Activated CD4-positive, CD25-positive, alpha-beta regulatory T cell treated with anti-CD3 and anti-CD28 coated beads, Interleukin-2, amount 50 U/mL, for 16 hours (primary cell): ENCODE data around the gene ORAI1.
"Not testable (repeated sequence)": the region's sequence is repeated elsewhere in the genome, so short reads cannot be mapped to it uniquely, and the experiment has no call there.

ENCODE experiments used
- DNase-seq: peaks from one replicate; pipeline ENCODE4 v3.0.0-alpha.2; 2020; ENCODE audit warnings: low read depth, low spot score

ORAI1 gene

GRCh38 chr12:121626087-121626852 lies at the start of gene ORAI1:
Gene ORAI1, plus strand, starts transcription at chr12:121626530.
- peak; percentile 88 for DNase-seq

- DNase-seq, result no peak
Measured at GRCh38 chr12:121576851-121577391, 49.4 kb upstream of the ORAI1 start.

- no peak for DNase-seq
Measured at GRCh38 chr12:121577443-121578180, 48.7 kb upstream of the ORAI1 start.

- no peak for DNase-seq
Measured at GRCh38 chr12:121578230-121579189, 47.8 kb upstream of the ORAI1 start.

- DNase-seq, result no peak
Measured at GRCh38 chr12:121579190-121579791, 47.0 kb upstream of the ORAI1 start.

GRCh38 chr12:121579981-121580868 lies 46.1 kb upstream of the ORAI1 start:
- DNase-seq, result peak; percentile 63

GRCh38 chr12:121580959-121581685 lies 45.2 kb upstream of the ORAI1 start, which contains the start of gene KDM2B:
Gene KDM2B, minus strand, starts transcription at chr12:121581023. Its CDS starts 112 bp downstream, at chr12:121580911.
- no peak for DNase-seq

GRCh38 chr12:121581686-121582429 lies 44.5 kb upstream of the ORAI1 start:
- no peak for DNase-seq

GRCh38 chr12:121582583-121583333 lies 43.6 kb upstream of the ORAI1 start:
- no peak for DNase-seq

- DNase-seq, result not testable (repeated sequence)
Measured at GRCh38 chr12:121583334-121583661, 43.0 kb upstream of the ORAI1 start.

GRCh38 chr12:121584885-121585284 lies 41.4 kb upstream of the ORAI1 start:
- DNase-seq, result not testable (repeated sequence)

GRCh38 chr12:121590476-121591143 lies 35.7 kb upstream of the ORAI1 start:
- DNase-seq, result peak; percentile 41

- DNase-seq, result no peak
Measured at GRCh38 chr12:121592320-121592719, 34.0 kb upstream of the ORAI1 start.

GRCh38 chr12:121595520-121595919 lies 30.8 kb upstream of the ORAI1 start:
- DNase-seq, result no peak

GRCh38 chr12:121596526-121596925 lies 29.8 kb upstream of the ORAI1 start:
- DNase-seq, result no peak

- DNase-seq, result no peak
Measured at GRCh38 chr12:121600702-121601336, 25.5 kb upstream of the ORAI1 start.

- DNase-seq, result no peak
Measured at GRCh38 chr12:121602766-121603165, 23.6 kb upstream of the ORAI1 start.
